Prostate gland (tissue), 2 donors: Measurements from ENCODE around the gene ATP6V1F.

Source experiments
- CTCF ChIP-seq, 4 experiments: fragments of 200-600 bp in 2 of 4; fragments of 450-650 bp in 2 of 4; sonication (generic) in 2 of 4; IDR thresholded peaks; 1 replicate in 3 of 4; 2 replicates in 1 of 4; pipeline ENCODE4 v1.5.1; 2016 to 2019; ENCODE audit warnings: antibody characterized with exemption in 4 of 4, mild to moderate bottlenecking in 2 of 4, moderate library complexity in 2 of 4
- POLR2A ChIP-seq: fragments of 450-650 bp; IDR thresholded peaks from one replicate; pipeline ENCODE4 v1.6.1; 2016; ENCODE audit warnings: antibody characterized with exemption, mild to moderate bottlenecking
- POLR2AphosphoS5 ChIP-seq: sonication (generic); formaldehyde crosslinking; IDR thresholded peaks from one replicate; pipeline ENCODE4 v1.6.1; 2017; ENCODE audit warnings: antibody characterized with exemption

GRCh38 chr7:128862571-128863432, at the start of gene ATP6V1F:
- peak in 2 of 4 experiments; percentile 30 to 32 for TF ChIP-seq CTCF (IDR thresholded peaks at IDR 0.05)
- TF ChIP-seq POLR2A: peak; percentile 87
- TF ChIP-seq POLR2AphosphoS5: peak; percentile 99
